Suprapubic skin (tissue), 4 donors: ENCODE data around the gene CLSTN2.

Experiments used
- EP300 ChIP-seq: sonication (generic); formaldehyde crosslinking; IDR thresholded peaks from one replicate; pipeline ENCODE4 v1.6.1; 2017; ENCODE audit warnings: antibody characterized with exemption
- POLR2A ChIP-seq, 2 donors: fragments of 450-650 bp; IDR thresholded peaks; one replicate each; pipeline ENCODE4 v1.6.1; 2017; ENCODE audit warnings: antibody characterized with exemption in 2 of 2, mild to moderate bottlenecking in 2 of 2, moderate library complexity in 2 of 2
- POLR2AphosphoS5 ChIP-seq, 3 donors: sonication (generic); formaldehyde crosslinking; IDR thresholded peaks; one replicate each; pipeline ENCODE4 v1.6.1; 2017; ENCODE audit warnings: antibody characterized with exemption in 3 of 3
- TF ChIP-seq, protein P1 (sequence below), 2 donors: fragments of 200-600 bp in 1 of 2; fragments of 450-650 bp in 1 of 2; sonication (generic) in 1 of 2; IDR thresholded peaks; one replicate each; pipeline ENCODE4 v1.5.1; 2016 to 2019; ENCODE audit warnings: antibody characterized with exemption in 2 of 2, mild to moderate bottlenecking in 1 of 2, moderate library complexity in 1 of 2

DNA sequence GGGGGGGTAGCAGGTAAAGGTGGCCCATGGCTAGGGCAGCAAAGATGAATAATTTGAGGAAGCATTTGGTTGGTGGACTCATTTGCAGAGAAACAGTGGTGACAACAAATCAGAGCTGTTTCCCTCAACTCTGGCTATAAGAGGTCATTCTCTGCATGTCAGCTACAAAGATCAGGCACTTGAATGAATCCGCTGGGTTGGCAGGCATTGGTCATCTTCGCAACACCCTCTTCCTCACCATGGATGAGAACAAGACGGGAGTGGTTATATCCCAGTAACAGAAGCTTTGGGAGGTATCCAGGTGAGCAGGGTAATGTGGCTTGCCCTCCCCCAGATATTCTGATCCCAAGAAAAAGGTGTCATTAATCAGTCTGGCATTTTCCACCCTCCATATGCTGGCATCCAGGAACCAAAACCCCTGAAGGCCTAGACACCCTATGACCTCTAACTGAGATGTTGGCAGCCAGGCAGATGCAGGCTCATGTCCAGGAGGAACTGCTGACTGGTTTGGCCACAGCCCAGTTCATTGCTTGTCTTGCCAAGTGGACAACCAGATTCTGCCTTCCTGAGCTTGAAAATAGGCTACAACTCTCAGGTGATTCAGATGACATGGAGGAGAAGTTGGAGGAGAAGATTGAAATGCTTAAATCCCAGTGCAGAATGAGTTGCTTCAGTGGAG, 634.0 kb downstream of the CLSTN2 start:
- TF ChIP-seq, protein P1, sequence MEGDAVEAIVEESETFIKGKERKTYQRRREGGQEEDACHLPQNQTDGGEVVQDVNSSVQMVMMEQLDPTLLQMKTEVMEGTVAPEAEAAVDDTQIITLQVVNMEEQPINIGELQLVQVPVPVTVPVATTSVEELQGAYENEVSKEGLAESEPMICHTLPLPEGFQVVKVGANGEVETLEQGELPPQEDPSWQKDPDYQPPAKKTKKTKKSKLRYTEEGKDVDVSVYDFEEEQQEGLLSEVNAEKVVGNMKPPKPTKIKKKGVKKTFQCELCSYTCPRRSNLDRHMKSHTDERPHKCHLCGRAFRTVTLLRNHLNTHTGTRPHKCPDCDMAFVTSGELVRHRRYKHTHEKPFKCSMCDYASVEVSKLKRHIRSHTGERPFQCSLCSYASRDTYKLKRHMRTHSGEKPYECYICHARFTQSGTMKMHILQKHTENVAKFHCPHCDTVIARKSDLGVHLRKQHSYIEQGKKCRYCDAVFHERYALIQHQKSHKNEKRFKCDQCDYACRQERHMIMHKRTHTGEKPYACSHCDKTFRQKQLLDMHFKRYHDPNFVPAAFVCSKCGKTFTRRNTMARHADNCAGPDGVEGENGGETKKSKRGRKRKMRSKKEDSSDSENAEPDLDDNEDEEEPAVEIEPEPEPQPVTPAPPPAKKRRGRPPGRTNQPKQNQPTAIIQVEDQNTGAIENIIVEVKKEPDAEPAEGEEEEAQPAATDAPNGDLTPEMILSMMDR (IDR thresholded peaks at IDR 0.05) = no peak
- TF ChIP-seq EP300 = no peak
- no peak for TF ChIP-seq POLR2A (IDR thresholded peaks at IDR 0.05)
- TF ChIP-seq POLR2AphosphoS5 (IDR thresholded peaks at IDR 0.05) = no peak
